Activated CD4-positive, alpha-beta T cell treated with anti-CD3 and anti-CD28 coated beads for 1 hour (primary cell): ENCODE measurements around the gene PARD3B.

ENCODE experiments used
- DNase-seq: peaks from one replicate; pipeline ENCODE4 v3.0.0-alpha.2; 2020

Gene PARD3B

DNA sequence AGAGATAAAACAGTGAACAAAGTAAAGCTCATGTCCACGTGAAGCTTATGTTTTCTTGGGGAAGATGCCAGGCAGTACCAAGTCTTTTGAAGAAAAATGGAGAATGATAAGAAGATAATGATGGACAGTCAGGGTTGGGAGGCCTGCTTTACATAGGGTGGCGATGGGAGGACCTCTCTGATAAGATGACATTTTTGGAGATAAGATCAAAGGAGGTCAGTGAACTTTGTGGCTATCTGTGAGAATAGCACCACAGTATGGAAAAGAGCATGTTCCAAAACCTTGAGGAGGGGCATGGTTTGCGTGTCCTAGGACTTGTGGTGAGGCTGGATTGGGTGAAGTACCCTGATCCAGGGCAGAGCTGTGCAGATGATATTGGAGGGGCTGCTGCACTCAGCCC, 675.3 kb downstream of the PARD3B start:
- DNase-seq, result no peak

DNA sequence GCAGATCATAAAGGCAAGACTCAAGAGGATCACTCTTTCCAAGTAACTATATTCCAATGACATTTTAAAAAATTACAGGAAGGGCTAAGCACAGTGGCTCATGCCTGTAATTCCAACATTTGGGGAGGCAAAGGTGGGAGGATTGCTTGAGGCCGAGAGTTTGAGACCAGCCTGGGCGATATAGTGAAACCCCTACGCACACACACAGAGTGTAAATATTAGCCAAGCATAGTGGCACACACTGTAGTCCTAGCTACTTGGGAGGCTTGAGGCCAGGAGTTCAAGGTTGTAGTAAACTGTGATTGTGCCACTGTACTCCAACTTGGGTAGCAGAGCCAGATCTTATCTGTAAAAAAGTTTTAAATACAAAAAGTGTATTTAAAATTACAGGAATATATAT, 686.8 kb downstream of the PARD3B start:
- no peak for DNase-seq

DNA sequence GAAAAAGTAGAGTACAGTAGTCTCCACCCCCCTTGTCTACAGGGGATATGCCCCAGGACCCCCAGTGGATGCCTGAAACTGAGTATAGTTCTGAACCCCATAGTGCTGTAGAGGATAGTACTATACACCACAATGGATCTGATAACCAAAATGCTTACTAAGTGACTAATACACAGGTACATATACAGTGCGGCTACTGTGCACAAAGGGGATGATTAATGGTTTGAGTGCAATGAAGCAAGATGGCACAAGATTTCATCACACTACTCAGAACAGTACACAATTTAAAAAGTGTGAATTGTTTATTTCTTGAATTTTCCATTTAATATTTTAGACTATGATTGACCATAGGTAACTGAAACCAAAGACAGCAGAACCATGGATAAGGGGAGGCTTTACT, 690.2 kb downstream of the PARD3B start:
- DNase-seq, result no peak

DNA sequence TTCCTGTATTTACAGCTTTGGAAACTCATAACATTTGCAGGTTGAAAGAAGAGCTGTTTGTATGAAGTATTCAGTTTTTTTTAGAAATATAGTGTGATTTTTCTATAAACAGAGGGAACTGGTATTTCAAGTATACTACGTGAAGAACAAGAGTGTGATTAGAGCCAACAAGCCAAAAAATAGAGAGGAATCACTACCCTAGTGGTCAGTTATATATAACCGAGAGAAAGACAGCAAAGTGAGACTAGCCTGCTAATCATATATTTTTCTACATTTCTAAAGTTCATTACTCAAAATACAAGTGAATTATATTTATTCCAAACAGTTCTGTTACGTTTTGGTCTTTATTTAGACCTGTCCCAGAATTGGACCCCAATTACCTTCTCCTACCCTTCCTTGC, 692.2 kb downstream of the PARD3B start:
- DNase-seq, result no peak

DNA sequence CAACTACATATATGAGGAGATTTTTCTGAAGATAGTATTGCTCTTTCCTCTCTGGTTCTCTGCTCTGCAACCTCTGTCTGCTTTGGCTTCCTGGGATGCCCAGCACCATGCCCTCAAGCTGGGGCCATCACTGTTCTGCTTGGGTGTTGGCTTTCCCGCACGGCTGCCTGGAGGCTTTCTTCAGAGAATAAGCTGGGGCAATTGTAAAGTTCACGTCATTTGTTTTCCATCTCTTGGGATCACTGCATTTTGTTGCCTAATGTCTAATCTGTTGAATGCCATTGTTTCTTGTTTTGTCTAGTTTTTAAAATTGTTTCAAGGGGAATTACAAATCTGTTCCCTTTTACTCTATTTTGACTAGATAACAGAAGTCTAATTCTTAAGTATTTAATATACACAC, 699.7 kb downstream of the PARD3B start:
- DNase-seq, result no peak

DNA sequence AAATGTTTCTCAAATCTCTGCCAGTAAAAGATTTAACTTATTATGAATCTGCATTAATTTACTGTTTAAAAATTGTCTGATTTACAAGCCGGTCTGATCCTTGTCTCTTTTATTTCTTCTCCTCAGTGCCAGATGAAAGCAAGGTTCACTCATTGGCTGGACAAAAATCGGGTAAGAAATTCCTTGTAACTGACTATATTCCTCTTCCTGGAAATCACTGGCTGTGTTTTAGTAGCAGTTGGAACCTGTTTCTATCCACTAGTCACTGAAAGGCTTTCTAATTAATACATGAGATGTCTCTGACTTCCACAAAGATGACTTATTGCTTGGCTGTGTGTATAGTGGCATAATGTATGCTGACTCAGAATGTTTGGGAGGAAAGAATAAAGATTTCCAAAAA, 700.4 kb downstream of the PARD3B start:
- no peak for DNase-seq

DNA sequence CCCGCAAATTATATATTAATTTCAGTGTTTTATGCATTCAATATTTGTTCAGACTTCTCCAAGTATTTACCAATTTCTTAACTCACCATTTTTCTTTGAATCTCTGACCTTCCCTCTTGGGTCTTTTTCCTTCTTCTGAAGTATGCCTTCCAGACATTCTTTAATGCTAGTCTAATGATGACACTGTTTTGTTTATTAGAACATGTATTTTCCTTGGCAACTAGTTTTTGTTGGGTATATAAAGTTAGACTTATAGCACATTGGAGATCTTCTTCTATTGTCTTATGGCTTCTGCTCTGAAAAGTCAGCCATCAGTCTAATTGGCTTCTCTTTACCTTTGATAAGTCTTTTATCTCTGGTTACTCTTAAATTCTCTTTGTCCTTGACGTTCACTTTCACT, 713.8 kb downstream of the PARD3B start:
- no peak for DNase-seq

DNA sequence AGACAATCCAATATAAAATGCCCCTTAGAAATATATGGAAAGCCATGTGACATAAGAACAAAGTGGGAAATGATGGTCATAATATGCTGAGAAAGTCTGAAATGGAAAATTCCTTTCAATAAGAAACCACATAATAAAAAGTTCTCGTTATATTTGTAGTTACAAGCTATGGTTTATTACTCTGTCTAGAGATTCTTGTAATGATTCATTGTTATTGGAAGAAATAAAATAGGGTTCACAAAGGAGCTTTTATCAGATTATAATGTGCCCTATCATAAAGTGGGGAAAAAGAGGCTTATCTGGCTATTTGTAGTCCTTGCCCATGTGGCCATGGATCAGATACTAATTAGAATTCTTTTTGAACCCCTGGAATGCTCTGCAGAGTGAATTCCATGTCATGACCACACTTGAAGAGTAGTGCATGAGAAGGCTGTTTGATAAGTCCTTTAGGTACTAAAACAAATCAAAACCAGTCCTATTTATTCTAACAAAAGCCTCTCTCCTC, 716.3 kb downstream of the PARD3B start:
- DNase-seq, result no peak

DNA sequence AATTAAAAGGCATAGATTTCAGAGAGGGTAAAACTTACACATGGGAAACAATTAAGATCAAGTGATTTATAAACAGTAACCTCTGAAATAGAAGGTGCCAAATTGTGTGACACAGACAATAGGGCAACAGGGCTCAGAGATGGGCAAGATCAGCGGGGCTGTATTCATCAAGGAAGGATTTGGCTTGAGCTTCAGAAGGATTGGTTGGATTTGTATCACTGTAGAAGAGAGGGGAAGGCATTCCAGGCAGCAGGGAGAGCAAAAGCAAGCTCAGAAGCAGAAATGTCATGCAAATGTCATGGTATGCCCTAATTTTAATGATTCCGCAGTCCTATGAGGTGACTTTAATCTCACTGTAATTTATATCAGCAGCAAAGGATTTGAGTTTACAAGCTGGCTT, 722.0 kb downstream of the PARD3B start:
- no peak for DNase-seq

DNA sequence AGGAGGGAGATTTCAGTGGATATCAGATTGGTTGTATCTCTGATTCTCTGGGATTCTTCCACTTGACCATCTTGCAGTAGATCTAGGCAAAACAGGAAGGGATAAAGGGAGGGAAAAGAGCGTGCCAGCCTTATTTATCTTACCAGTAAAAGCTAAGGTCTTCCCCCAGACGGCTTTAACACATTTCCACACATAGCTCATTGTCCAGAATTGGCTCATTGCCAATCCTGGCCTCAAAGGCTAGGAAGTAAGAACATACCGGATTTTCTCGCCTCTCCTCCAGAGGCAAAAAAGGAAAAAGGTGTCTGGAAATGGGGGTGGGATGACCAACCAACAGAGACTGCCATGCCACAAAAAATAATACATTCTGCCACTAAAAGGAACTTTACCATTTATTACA, 725.4 kb downstream of the PARD3B start:
- DNase-seq, result no peak

DNA sequence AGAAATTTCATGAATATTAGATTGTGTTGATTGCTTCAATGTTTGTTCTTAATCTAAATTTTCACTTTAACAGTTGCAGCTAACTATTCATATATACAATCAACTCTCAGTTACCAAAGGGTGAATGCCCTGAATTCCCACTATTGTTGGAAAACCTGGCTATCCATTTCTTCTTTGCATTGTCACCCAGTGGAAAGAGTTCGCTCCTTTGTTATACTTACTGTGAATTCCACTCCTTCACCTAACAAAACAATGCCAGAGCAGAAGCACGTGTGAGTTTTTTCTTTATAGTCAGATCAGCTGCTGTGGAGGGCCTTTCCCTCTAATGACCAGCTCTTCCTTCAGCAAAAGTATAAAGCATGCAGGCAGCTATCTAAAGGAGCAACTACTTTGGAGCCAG, 727.9 kb downstream of the PARD3B start:
- DNase-seq, result no peak

DNA sequence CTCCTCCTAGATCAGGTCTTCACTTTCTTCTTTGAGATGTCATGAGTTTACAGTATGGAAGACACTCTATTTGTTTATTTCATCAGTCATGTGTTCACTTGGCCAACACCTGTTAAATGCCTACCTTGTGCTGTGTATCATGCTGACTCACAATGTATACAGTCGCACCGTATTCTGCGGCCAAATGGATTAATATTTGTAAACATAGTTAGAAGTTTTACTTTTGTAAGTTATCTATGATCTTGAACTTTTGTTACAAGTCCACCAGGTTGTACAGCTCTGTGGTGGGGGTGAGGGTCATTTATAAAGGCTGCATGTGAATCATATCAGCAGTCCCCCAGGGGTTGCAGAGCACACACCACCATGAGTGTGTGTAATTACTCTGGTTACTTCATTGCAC, 728.4 kb downstream of the PARD3B start:
- DNase-seq, result no peak

DNA sequence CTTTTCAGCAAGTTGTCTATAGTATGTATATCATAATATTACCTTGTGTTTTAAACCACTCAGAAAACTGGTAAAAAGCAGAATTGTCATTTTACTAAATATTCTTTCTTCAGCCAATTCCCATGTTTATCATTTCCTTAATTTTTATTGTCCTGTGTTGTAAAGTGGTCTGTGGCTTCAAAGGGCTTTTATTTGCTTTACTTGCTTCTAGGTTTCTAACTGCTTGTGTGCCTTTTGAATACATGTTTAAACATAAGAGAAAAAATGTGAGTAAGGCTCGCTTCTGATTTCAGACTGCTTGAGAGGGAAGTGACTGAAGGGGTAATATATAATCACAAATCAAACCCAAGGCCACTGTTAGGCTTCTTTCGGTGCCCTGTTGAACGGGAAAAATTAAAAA, 729.5 kb downstream of the PARD3B start:
- DNase-seq, result no peak

DNA sequence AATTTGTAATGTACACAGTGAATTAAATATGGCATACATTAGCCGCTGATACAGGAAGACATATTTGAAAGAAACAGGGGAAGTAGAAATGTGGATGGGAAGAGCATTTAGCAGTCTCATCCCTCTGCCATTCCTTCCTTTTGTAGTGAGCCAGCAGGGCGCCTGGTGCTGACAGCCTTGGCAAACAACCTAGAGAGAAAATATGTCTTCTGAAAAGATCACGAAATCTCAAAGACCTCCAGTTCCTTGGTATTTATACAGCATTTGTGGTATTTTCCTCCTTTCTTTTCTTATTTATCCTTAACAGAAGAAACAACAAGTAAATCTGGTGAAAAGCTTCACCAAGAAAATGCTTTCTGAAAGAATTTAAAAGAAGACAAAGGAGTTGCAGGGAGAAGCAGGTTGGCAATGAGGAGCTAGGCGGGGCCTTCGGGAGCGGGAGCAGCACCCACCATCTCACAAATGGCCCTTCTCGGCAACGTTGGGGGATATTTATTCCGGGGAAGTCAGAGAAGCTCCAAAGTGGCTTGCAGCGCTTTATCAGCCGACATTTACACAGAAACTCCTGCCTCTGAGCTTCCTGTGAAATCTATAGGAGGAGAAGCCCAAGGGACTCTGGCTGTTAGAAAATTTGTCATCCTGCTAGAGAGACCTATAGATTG, 731.0 kb downstream of the PARD3B start:
- no peak for DNase-seq

DNA sequence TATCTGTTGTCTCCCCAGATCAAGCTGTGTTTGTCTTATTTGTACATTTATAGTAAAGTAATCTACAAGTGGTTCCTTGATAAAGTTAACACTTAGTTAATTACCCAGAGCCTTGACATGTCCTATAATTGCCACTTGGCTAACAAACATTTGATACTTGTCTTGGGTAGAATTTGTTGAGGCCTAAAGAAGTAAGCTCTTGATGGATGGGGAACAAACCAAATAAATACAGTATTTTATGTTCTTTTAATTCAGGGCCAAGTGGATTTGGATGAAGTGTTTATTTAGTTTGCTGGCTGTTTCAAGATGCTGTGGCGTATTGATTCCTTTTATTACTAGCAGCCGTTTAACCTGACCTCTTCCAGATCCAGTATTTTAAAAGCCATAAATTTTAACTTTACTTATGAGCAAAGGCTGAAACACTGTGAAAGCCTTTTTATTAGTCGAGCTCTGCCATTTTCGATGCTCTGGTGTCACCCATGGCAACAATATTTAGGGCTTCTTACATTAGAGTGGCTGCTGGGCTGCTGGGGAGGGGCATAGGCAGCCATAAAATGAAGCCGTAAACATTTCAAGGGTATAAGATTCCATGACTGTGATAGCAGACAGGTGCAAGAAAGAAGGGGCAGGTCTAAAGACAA, 735.4 kb downstream of the PARD3B start:
- no peak for DNase-seq

DNA sequence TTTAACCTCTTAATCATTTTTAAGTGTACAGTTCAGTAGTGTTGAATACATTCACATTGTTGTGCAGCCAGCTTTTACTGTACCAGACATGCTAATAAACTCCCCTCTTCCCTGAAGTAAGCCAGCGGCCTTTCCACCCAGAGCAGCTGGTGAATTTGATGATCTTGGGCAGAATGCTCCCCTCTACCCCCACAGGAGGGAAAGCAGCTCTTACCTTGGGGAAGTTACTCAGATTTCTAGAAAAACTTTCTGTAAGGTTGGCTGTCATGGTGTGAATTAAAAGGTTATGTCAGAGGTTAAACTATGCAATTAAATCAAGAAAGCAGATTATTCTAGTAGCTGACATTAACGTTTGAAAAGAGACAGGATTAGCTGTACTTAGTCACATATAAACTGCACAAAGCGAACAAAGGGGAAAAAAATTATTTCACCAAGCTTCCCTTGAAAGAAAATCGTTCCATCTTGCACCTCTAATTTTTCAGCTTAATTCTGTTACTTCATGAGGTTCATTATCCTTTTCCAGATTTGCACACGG, 738.5 kb downstream of the PARD3B start:
- DNase-seq, result no peak

DNA sequence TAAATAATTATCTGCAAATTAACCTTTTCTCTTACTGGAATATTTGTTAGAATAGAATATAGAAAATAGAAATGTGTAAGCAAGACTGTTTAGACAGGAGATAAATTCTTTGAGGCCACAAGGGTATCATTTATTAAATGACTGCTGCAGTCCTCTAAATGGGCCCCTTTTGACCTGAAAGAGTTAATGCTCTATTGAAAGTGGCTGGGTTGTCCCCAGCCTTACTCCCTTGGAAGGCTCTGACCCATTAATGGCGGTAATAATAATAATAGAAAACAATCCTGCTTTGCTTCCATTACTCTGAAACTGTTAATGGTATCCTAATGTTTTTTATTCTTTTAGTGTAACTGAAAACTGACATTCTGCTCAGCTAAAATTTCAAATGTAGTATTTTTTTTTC, 739.1 kb downstream of the PARD3B start:
- DNase-seq, result no peak

DNA sequence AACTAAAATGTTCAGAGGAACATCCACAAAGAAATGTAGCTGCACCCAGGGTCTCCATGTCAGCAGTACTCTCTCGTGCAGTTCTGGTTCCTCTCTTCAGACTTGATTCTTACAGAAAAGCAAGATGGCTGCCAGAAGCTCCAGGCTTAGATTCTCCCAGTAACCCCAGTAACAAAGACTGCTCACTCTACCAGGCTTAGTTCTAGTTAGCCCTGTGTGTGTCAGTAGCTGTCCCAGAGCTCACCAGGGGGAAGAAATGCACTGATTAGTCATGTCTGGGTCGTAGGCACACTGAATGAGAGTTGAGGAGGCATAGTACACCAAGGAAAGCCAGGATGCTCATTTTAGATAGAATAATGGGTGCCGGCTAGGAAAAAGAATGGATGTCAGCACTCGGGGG, 742.0 kb downstream of the PARD3B start:
- no peak for DNase-seq

DNA sequence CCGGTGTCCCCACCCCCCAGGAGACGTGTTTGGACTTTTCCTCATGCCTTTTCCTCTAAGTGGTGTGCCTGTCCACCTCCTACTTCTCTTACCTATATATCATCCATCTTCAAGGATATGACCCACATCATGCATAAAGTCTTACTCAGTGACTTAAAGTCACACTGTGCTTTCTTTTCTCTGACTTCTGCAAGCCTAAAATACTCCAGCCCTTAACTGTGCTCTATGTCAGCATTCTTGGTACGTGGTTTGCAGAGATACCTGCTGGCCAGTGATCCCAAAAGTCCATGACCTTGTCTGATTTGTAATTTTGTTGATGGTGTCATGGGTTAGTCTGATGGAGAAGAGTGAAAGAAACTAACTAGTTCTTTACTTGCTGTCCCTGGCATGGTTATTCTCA, 743.4 kb downstream of the PARD3B start:
- no peak for DNase-seq

DNA sequence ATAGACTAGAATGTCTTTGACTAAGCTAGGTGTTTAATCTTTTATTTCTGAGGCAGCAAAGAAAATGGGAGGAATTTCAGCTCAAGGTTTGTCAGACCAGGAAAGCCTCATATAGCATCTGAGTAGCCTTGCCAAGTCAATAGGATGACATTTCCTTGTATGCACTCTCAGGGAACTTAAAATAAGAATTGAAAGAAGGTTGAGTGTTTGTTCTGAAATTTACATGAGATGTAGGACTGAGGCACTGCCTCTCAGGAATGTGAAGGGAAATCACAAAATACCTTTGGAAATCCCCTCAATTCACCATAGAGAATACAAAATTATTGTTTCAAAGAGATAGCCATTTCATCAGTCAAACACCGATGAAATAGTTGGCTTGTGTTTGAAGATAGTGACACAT, 745.0 kb downstream of the PARD3B start:
- DNase-seq, result no peak

DNA sequence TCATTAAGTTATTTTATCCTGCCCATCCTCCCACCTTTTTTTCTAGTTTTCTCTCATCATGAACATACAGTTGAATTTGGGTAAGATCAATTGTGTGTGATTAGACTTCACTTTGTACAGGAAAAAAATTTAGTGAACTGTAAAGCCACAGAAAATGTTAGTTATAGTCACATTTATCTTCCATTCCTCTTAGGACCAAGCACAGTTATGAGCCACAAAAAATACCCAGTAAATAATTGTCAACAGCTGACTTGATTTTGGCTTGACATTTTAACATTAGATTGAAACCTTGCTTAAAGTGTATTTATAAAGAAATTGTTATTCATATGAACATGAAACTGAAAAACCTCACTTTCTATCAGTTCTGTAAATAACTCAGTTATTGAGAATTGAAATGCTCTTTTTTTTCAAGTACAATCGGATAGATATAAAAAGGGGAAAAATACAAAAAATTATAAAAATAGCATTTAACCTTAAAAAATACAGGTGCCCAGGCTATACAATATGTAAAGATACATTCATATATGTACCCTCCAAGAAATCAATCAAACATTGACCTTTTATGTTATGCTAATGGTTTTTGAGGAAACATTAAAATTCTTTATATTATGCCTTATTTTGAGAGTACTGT, 747.5 kb downstream of the PARD3B start:
- no peak for DNase-seq

DNA sequence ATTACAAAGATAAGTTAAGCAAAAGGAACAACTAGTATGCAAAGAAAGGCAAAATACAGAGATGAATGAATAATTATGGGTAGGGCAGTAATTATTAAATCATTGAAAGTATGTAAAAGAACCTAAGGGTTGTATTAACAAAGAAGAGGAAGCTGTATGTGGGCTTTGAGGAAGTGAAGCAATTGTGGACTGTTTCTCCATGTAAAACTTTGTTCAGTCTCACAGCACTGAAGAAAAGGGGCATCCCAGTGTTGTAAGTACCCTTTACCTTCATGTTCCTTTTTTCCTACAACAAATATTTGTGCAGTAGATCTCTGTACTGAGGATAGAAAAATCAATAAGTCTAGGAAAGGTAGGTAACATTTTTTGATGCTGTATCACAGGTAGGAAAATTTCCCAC, 748.3 kb downstream of the PARD3B start:
- no peak for DNase-seq

DNA sequence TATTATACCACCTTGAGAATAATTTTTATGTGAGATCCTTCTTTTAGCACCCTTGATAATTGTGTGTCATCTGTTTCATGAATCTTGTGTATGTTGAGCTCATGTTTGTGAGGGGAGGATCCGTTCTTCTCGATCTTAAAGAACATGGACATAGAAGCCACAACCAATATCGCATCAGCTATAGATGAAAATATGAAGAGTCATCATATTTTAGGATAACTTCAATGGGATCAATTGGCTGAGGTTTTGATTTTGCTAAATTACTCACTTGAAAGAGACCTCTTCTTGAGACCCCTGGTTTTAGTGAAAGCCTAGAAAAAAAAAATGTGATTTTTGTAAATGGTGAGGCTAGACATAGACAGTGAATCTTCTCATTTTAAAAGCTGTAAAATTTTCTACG, 751.7 kb downstream of the PARD3B start:
- DNase-seq, result no peak

DNA sequence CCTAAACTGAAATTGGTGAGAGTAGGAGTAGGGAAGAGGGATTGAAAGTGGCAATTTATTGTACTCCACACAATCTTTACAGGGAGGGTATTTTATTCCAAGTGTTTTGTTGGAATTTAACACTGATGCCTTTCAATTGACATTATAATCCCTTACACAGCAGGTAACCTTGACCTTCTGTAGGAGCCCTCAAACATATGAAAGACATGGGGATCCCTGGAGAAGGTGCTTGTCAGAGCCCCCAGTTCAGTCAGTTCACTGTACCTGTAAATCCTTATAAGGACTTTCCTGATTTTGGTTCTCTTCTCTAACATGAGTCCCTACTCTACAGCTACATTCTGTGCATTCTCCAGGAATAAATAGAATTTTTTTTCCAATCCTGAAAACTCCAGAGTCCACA, 752.1 kb downstream of the PARD3B start:
- no peak for DNase-seq
